Spleen (tissue), 7 donors: Measurements from ENCODE around the gene LAMC3.
"Not testable (repeated sequence)": the region's sequence is repeated elsewhere in the genome, so short reads cannot be mapped to it uniquely, and the experiment has no call there.

ENCODE experiments used
- CTCF ChIP-seq, 11 experiments: fragments of 200-600 bp in 7 of 11; fragments of 450-650 bp in 4 of 11; sonication (generic) in 4 of 11; IDR thresholded peaks in 8 of 11; conservative IDR thresholded peaks in 3 of 11; 1 replicate in 7 of 11; 2 replicates in 4 of 11; pipeline versions ENCODE4 v1.4.0 to v1.8.0; 2016 to 2021; ENCODE audit warnings: antibody characterized with exemption in 11 of 11, inconsistent platforms in 4 of 11, mild to moderate bottlenecking in 1 of 11
- POLR2A ChIP-seq, 3 donors: fragments of 450-650 bp; IDR thresholded peaks; one replicate each; pipeline ENCODE4 v1.5.1; 2017; ENCODE audit warnings: antibody characterized with exemption in 3 of 3, mild to moderate bottlenecking in 1 of 3
- donor health status: DM: no; HTN: no; CAD: no; lungs with moderate emphysema.
- donor health status: DM: no; HTN: no; CAD: no.
- donor health status: DM: no; HTN: no; CAD: no.

- not testable (repeated sequence) for TF ChIP-seq CTCF (IDR thresholded peaks at IDR 0.05 in 8 of 11, conservative IDR thresholded peaks at IDR 0.05 in 3 of 11); POLR2A (IDR thresholded peaks at IDR 0.05)
Observed at GRCh38 chr9:131034749-131035148, 25.8 kb downstream of the LAMC3 start.
